Effector memory CD4-positive, alpha-beta T cell (primary cell): ENCODE data around the gene FBN3.
"Not testable (repeated sequence)": the region's sequence is repeated elsewhere in the genome, so short reads cannot be mapped to it uniquely, and the experiment has no call there.

ENCODE experiments used
- DNase-seq, 3 donors: peaks; one replicate each; pipeline ENCODE4 v3.0.0-alpha.2; 2020
- H3K27ac ChIP-seq: 2 replicates; pipeline ENCODE4 v1.7.0; 2013; ENCODE audit warnings: mild to moderate bottlenecking, low read length, moderate library complexity; ENCODE audit not compliant: insufficient read depth, poor library complexity, severe bottlenecking
- H3K27me3 ChIP-seq: replicated peaks from 2 replicates; pipeline ENCODE4 v1.7.0; 2013; ENCODE audit warnings: mild to moderate bottlenecking, low read length; ENCODE audit not compliant: insufficient read depth, control insufficient read depth, poor library complexity, severe bottlenecking
- H3K36me3 ChIP-seq: 2 replicates; pipeline ENCODE4 v1.7.0; 2013; ENCODE audit warnings: mild to moderate bottlenecking, low read length, moderate library complexity; ENCODE audit not compliant: control insufficient read depth, insufficient read depth
- H3K4me1 ChIP-seq: 2 replicates; pipeline ENCODE4 v1.7.0; 2013; ENCODE audit warnings: low read length, mild to moderate bottlenecking; ENCODE audit not compliant: control insufficient read depth, insufficient read depth, poor library complexity, severe bottlenecking
- H3K4me3 ChIP-seq: 2 replicates; pipeline ENCODE4 v1.7.0; 2013; ENCODE audit warnings: low read length, low read depth, mild to moderate bottlenecking; ENCODE audit not compliant: insufficient read depth, poor library complexity, severe bottlenecking
- H3K9me3 ChIP-seq: 2 replicates; pipeline ENCODE4 v1.7.0; 2013; ENCODE audit warnings: mild to moderate bottlenecking, low read length, moderate library complexity; ENCODE audit not compliant: control insufficient read depth

The FBN3 gene

DNA sequence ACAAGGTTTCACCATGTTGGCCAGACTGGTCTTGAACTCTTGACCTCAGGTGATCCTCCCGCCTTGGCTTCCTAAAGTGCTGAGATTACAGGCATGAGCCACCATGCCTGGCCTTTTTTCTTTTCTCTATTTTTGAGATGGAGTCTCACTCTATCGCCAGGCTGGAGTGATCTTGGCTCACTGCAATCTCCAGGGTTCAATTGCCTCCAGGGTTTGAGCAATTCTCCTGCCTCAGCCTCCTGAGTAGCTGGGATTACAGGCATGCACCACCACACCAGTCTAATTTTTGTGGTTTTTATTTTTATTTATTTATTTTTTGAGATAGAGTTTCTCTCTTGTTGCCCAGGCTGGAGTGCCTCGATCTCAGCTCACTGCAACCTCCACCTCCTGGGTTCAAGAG, 125.1 kb downstream of the FBN3 start:
- DNase-seq: not testable (repeated sequence)

DNA sequence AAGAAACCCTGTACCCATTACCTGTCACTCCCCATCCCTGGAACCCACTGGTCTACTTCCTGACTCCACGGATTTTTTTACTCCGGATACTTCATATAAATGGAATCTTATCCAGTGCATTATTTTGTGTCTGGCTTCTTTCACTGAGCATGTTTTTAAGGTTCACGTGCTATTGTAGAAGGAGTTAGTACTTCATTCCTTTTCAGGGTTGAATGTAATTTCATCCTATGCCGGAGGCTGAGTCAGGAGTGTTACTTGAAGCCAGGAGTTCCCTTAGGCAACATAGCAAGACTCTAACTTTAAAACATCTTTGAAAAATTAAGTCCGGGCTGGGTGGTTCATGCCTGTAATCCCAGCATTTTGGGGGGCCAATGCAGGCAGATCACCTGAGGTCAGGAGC, 126.0 kb downstream of the FBN3 start:
- DNase-seq: no peak
- H3K9me3 ChIP-seq: no peaks in the 10 kb centered on the region
- H3K27me3 ChIP-seq: no peaks in the 10 kb centered on the region
- no peaks in the 10 kb centered on the region for H3K4me1 ChIP-seq
- H3K4me3 ChIP-seq: no peak overlapping the region
- no peaks in the 10 kb centered on the region for H3K36me3 ChIP-seq
- H3K27ac ChIP-seq: no peak overlapping the region

More for the DNA sequence above, 125.1 kb downstream of the FBN3 start:
- not testable (repeated sequence) for H3K27ac ChIP-seq, H3K9me3 ChIP-seq, H3K27me3 ChIP-seq, H3K4me1 ChIP-seq, H3K4me3 ChIP-seq, H3K36me3 ChIP-seq

DNA sequence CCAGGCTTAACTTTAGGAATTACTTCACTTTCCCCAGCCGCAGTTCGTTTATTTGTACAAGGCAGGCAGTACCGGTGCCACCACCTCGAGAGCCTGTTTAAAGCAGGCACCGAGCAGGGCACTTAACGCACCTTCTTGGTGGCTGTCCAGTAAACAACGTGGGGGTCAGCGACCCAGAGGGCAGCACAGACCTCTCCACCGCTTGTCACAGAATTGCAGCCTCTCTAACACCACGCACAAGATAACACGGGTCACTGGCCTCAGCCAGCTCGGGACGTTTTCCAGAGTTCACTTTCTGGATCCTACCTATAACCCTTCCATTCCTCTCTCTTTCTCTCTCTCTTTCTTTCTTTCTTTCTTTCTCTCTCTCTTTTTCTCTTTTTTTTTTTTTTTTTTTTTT, 127.1 kb downstream of the FBN3 start:
- H3K27me3 ChIP-seq: no peaks in the 10 kb centered on the region

DNA sequence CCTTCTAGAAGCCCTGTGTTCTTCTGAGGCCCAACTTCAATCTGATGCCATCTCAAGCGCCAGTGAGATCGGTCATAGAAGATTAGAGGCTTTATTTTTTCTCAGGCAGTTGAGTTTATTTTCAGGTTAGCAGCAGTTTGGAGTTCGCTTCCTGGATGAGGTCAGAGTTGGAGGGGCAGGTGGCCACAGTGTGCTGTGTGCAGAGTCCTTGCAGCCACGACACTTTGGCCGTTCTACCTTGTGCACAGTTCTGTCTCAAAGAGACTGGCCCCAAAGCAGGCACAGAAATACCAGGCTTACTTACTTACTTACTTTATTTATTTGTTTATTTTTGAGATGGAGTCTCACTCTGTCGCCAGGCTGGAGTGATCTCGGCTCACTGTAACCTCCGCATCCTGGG, 128.0 kb downstream of the FBN3 start:
- Histone ChIP-seq H3K27me3 (no peaks in the 10 kb centered on the region), H3K9me3 (no peaks in the 10 kb centered on the region), H3K4me1 (no peaks in the 10 kb centered on the region), H3K4me3 (no peak overlapping the region), H3K27ac (no peak overlapping the region), H3K36me3 (no peaks in the 10 kb centered on the region)
- no peak for DNase-seq

More for the DNA sequence above, 127.1 kb downstream of the FBN3 start:
- no peak overlapping the region for H3K27ac ChIP-seq
- H3K36me3 ChIP-seq: no peaks in the 10 kb centered on the region
- no peak for DNase-seq
- H3K4me1 ChIP-seq: no peaks in the 10 kb centered on the region
- no peak overlapping the region for H3K4me3 ChIP-seq
- no peaks in the 10 kb centered on the region for H3K9me3 ChIP-seq

DNA sequence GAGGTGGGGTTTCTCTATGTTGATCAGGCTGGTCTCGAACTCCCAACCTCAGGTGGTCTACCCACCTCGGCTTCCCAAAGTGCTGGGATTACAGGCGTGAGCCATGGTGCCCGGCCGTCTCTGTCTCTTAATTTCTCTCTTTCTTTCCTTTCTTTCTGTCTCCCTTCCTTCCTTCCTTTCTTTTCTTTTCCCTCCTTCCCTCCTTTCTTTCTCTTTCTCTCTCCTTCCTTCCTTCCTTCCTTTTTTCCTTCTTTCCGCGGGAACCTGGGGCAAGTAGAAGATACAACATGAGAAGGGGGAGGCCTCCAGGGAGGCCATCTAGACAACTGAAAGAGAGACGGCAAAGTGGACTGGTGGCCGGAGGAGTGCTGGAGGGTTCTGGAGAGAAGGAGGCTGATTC, 128.7 kb downstream of the FBN3 start:
- Histone ChIP-seq H3K27ac (no peak overlapping the region), H3K36me3 (no peaks in the 10 kb centered on the region), H3K4me3 (no peak overlapping the region), H3K27me3 (no peaks in the 10 kb centered on the region), H3K9me3 (no peaks in the 10 kb centered on the region), H3K4me1 (no peaks in the 10 kb centered on the region)
- no peak for DNase-seq

DNA sequence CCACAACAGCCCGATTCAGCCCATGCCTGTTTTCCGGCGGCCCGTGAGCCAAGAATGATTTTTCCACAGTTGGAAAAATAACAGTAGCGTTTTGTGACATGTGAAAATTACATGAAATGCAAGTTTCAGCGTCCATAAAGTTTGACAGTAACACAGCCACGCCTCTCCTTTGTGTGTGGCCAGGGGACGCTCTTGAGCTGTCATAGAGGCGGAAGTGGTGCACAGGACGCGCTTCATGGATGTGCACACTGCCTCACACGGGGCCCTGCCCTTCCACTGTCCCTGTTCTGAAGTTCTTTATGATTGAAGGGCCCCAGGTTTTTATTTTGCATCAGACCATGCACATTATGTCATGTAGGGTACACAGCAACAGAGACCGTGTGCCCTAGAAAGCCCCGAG, 131.6 kb downstream of the FBN3 start:
- peak in 1 of 3 donors; percentile 24 for DNase-seq
- Histone ChIP-seq H3K27ac (no peak overlapping the region), H3K4me1 (no peaks in the 10 kb centered on the region), H3K4me3 (no peak overlapping the region), H3K9me3 (no peaks in the 10 kb centered on the region), H3K27me3 (no peaks in the 10 kb centered on the region), H3K36me3 (no peaks in the 10 kb centered on the region)
